Fibroblast of pulmonary artery (primary cell): Measurements from ENCODE around the gene AKR7A2.
"Not testable (repeated sequence)": the region's sequence is repeated elsewhere in the genome, so short reads cannot be mapped to it uniquely, and the experiment has no call there.

Source experiments
- DNase-seq: peaks from one replicate; pipeline ENCODE4 v3.0.0-alpha.2; 2010; ENCODE audit warnings: low read depth
- H3K4me3 ChIP-seq: replicated peaks from 2 replicates; pipeline ENCODE4 v1.5.1; 2011; ENCODE audit warnings: low read depth, mild to moderate bottlenecking, control low read depth, low read length, moderate library complexity
- TF ChIP-seq, protein P1 (sequence below): IDR thresholded peaks from 2 replicates; pipeline ENCODE4 v1.5.1; 2011; ENCODE audit warnings: mild to moderate bottlenecking, control low read depth, low read length, inconsistent platforms; ENCODE audit errors: missing control alignments

Gene AKR7A2

GRCh38 chr1:19257178-19257914, 54.6 kb downstream of the AKR7A2 start:
- no peak overlapping the region for H3K4me3 ChIP-seq
- peak; percentile 54 for DNase-seq
- TF ChIP-seq, protein P1, sequence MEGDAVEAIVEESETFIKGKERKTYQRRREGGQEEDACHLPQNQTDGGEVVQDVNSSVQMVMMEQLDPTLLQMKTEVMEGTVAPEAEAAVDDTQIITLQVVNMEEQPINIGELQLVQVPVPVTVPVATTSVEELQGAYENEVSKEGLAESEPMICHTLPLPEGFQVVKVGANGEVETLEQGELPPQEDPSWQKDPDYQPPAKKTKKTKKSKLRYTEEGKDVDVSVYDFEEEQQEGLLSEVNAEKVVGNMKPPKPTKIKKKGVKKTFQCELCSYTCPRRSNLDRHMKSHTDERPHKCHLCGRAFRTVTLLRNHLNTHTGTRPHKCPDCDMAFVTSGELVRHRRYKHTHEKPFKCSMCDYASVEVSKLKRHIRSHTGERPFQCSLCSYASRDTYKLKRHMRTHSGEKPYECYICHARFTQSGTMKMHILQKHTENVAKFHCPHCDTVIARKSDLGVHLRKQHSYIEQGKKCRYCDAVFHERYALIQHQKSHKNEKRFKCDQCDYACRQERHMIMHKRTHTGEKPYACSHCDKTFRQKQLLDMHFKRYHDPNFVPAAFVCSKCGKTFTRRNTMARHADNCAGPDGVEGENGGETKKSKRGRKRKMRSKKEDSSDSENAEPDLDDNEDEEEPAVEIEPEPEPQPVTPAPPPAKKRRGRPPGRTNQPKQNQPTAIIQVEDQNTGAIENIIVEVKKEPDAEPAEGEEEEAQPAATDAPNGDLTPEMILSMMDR: no peak

DNA sequence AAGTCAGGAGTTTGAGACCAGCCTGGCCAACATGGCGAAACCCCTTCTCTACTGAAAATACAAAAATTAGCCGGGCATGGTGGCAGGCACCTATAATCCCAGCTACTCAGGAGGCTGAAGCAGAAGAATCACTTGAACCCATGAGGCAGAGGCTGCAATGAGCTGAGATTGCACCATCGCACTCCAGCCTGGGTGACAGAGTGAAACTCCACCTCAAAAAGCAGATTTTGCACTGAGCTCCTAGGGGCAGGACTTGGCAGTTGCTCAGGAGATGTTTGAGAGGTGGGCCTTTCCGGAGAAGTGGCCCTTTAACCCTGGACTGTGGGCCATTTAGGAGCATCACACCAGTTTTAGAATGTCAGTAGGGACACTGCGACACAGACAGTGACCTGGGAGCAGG, 55.6 kb downstream of the AKR7A2 start:
- not testable (repeated sequence) for H3K4me3 ChIP-seq, DNase-seq

GRCh38 chr1:19255288-19255687, 56.7 kb downstream of the AKR7A2 start:
- no peak for DNase-seq
- TF ChIP-seq, protein P1: no peak
- no peak overlapping the region for H3K4me3 ChIP-seq

DNA sequence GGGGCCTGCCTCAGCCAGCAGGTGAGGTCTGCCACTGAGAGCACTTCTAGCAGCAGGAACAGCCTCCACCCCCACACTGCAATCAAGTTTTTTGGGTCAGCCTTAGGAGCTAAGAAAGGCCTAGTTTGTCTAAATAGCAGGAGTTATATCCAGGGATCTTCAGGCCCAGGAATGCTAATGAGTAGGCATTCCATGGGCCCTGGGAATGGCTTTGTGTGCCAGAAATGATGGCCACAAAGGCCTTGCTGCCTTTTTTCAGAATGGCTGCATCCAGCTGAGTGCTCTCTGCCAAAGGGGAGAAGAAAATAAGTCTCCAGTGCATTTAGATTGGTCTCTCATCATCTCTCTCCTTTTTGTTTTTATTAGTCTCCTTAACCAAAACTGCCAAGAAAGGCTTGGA, 57.5 kb downstream of the AKR7A2 start:
- H3K4me3 ChIP-seq: no peak overlapping the region

More for the DNA sequence above, 57.5 kb downstream of the AKR7A2 start:
- DNase-seq: no peak
- TF ChIP-seq, protein P1: no peak
